ENCODE results near the gene RPGR.

Gene RPGR

GRCh38 chrX:38326086-38326485 is 1.2 kb downstream of the RPGR start:
- no peak for DNase-seq

- no peak for DNase-seq
Observed at GRCh38 chrX:38320819-38321218, 6.5 kb downstream of the RPGR start.

- no peak for DNase-seq
Observed at GRCh38 chrX:38318606-38319005, 8.7 kb downstream of the RPGR start.

GRCh38 chrX:38318196-38318595 is 9.1 kb downstream of the RPGR start:
- no peak for DNase-seq

- no peak for DNase-seq
Observed at GRCh38 chrX:38315186-38315585, 12.1 kb downstream of the RPGR start.

GRCh38 chrX:38313190-38313589 is 14.1 kb downstream of the RPGR start:
- DNase-seq, result no peak

GRCh38 chrX:38312436-38312835 is 14.9 kb downstream of the RPGR start:
- DNase-seq, result no peak

- DNase-seq, result no peak
Observed at GRCh38 chrX:38311743-38312142, 15.6 kb downstream of the RPGR start.

- DNase-seq, result no peak
Observed at GRCh38 chrX:38305971-38306370, 21.3 kb downstream of the RPGR start.

- DNase-seq, result no peak
Observed at GRCh38 chrX:38304010-38304409, 23.3 kb downstream of the RPGR start.

- DNase-seq, result no peak
Observed at GRCh38 chrX:38293741-38294140, 33.6 kb downstream of the RPGR start.

- no peak for DNase-seq
Observed at GRCh38 chrX:38287674-38288073, 39.6 kb downstream of the RPGR start.

- no peak for DNase-seq
Observed at GRCh38 chrX:38285649-38286048, 41.7 kb downstream of the RPGR start.

- DNase-seq, result no peak
Observed at GRCh38 chrX:38282049-38282448, 45.3 kb downstream of the RPGR start.

GRCh38 chrX:38279188-38279587 is 48.1 kb downstream of the RPGR start:
- no peak for DNase-seq

GRCh38 chrX:38278682-38279081 is 48.6 kb downstream of the RPGR start:
- no peak for DNase-seq

- no peak for DNase-seq
Observed at GRCh38 chrX:38277802-38278201, 49.5 kb downstream of the RPGR start.

GRCh38 chrX:38277136-38277535 is 50.2 kb downstream of the RPGR start:
- no peak for DNase-seq

- DNase-seq, result no peak
Observed at GRCh38 chrX:38276089-38276488, 51.2 kb downstream of the RPGR start.

GRCh38 chrX:38275615-38276014 is 51.7 kb downstream of the RPGR start:
- no peak for DNase-seq

- no peak for DNase-seq
Observed at GRCh38 chrX:38273453-38273852, 53.9 kb downstream of the RPGR start.

GRCh38 chrX:38271154-38271716 is 56.1 kb downstream of the RPGR start:
- DNase-seq, result no peak

- DNase-seq, result no peak
Observed at GRCh38 chrX:38268011-38268410, 59.3 kb downstream of the RPGR start.

- DNase-seq, result no peak
Observed at GRCh38 chrX:38262715-38263620, 64.3 kb downstream of the RPGR start.

GRCh38 chrX:38260231-38260630 is 67.1 kb downstream of the RPGR start:
- DNase-seq, result no peak

All from stimulated activated CD4-positive, alpha-beta T cell treated with anti-CD3 and anti-CD28 coated beads, Interleukin-15, amount 100 ng/mL, for 24 hours (primary cell).